Epithelial cell of esophagus (primary cell): ENCODE results near the gene PPFIBP1.

Experiments
- DNase-seq: peaks from one replicate; pipeline ENCODE4 v3.0.0; 2010; ENCODE audit warnings: low read depth
- H3K4me3 ChIP-seq: 2 replicates; pipeline ENCODE4 v1.5.1; 2011; ENCODE audit warnings: mild to moderate bottlenecking, low read length, control low read depth
- CTCF ChIP-seq: IDR thresholded peaks from 2 replicates; pipeline ENCODE4 v1.5.1; 2011; ENCODE audit warnings: low read depth, mild to moderate bottlenecking, low read length, control low read depth, inconsistent platforms; ENCODE audit not compliant: insufficient read depth; ENCODE audit errors: missing control alignments

Gene PPFIBP1

GRCh38 chr12:27527512-27527911 is 3.5 kb downstream of the PPFIBP1 start:
- TF ChIP-seq CTCF = no peak
- no peak for DNase-seq
- no peak overlapping the region for H3K4me3 ChIP-seq

- H3K4me3 ChIP-seq = no peak overlapping the region
- DNase-seq = no peak
- TF ChIP-seq CTCF = no peak
Observed at GRCh38 chr12:27528788-27529187, 4.8 kb downstream of the PPFIBP1 start.

GRCh38 chr12:27530157-27530922 is 6.3 kb downstream of the PPFIBP1 start:
- no peak for TF ChIP-seq CTCF
- no peak for DNase-seq
- H3K4me3 ChIP-seq = no peak overlapping the region

GRCh38 chr12:27531896-27532295 is 7.9 kb downstream of the PPFIBP1 start:
- peak; percentile 28 for DNase-seq
- no peak overlapping the region for H3K4me3 ChIP-seq
- no peak for TF ChIP-seq CTCF

- no peak for TF ChIP-seq CTCF
- H3K4me3 ChIP-seq = no peak overlapping the region
- no peak for DNase-seq
Observed at GRCh38 chr12:27534060-27534764, 10.2 kb downstream of the PPFIBP1 start.

- H3K4me3 ChIP-seq = no peak overlapping the region
- TF ChIP-seq CTCF = no peak
- DNase-seq = no peak
Observed at GRCh38 chr12:27534765-27535161, 10.8 kb downstream of the PPFIBP1 start.
